H1 (cell line): ENCODE results near the gene RASAL2. TPM values are rescaled to one million over a fixed set of nuclear protein-coding genes. Genes with fewer than 3 reads are reported as not detected.

Source experiments
- HDAC2 ChIP-seq, 2 experiments: fragments of 300-600 bp in 1 of 2; sonication (generic) in 1 of 2; IDR thresholded peaks; 2 replicates each; pipeline ENCODE4 v1.6.1; 2011 to 2012; ENCODE audit warnings: low read depth in 2 of 2, low read length in 2 of 2, mild to moderate bottlenecking in 2 of 2, moderate library complexity in 2 of 2, borderline replicate concordance in 1 of 2, inconsistent platforms in 1 of 2
- POLR2A ChIP-seq, 2 experiments: IDR thresholded peaks; 1 replicate in 1 of 2; 2 replicates in 1 of 2; pipeline ENCODE4 v1.6.1; 2011; ENCODE audit warnings: low read depth in 2 of 2, low read length in 2 of 2, mild to moderate bottlenecking in 2 of 2; ENCODE audit errors: control extremely low read depth in 1 of 2
- YY1 ChIP-seq: IDR thresholded peaks from 2 replicates; pipeline ENCODE4 v1.6.1; 2011; ENCODE audit warnings: low read depth, mild to moderate bottlenecking, low read length
- polyA plus RNA-seq, 7 experiments: library from polyadenylated mRNA; depleted of rRNA in 3 of 7; stranded (reverse) in 5 of 7; unstranded in 2 of 7; fragments of >200 nt in 5 of 7; fragments of 200-250 nt in 2 of 7; gene quantifications; 1 replicate in 5 of 7; 2 replicates in 1 of 7; 4 replicates in 1 of 7; pipeline versions ENCODE4 v1.2.1 to v1.2.3, GENCODE V29; 2011 to 2013; ENCODE audit warnings: missing spikeins in 2 of 7, mixed read lengths in 2 of 7
- total RNA-seq: library from RNA; stranded (reverse); fragmentation: NEBNext Ultra II Directional; extraction: Animal tissue kit (Norgen Biotek cat#: 25700); gene quantifications from 2 replicates; pipeline ENCODE4 v1.2.1, GENCODE V29; 2021

RASAL2 gene
- total and polyA plus RNA-seq, 2 of the 8 experiments (the other 6 are each of a cell fraction or from before 2014, with no cell fraction given), result 15.9 to 32.5 TPM

GRCh38 chr1:178489399-178489798 lies 395.5 kb downstream of the RASAL2 start (continued):
- TF ChIP-seq YY1 (no peak), HDAC2 (IDR thresholded peaks at IDR 0.05; ENCODE audit: borderline replicate concordance in 1 of 2, low read depth in 2 of 2, low read length in 2 of 2) (no peak), POLR2A (IDR thresholded peaks at IDR 0.05; ENCODE audit: control extremely low read depth in 1 of 2, low read depth in 2 of 2, low read length in 2 of 2) (no peak)
- TF ChIP-seq, all 59 proteins: peak for 0
